GM23248 (cell line): Measurements from ENCODE around the gene TMEM44.

Experiments
- EZH2 ChIP-seq: fragments of 200-600 bp; sonication (generic); IDR thresholded peaks from 2 replicates; pipeline ENCODE4 v1.6.1; 2018; ENCODE audit warnings: antibody characterized with exemption, mild to moderate bottlenecking; ENCODE audit not compliant: insufficient read depth, poor library complexity, severe bottlenecking
- EZH2phosphoT487 ChIP-seq: fragments of 200-600 bp; sonication (generic); IDR thresholded peaks from 2 replicates; pipeline ENCODE4 v1.6.1; 2018; ENCODE audit warnings: antibody characterized with exemption, moderate library complexity, mild to moderate bottlenecking, low read depth; ENCODE audit not compliant: insufficient read depth

- TF ChIP-seq EZH2 (no peak), EZH2phosphoT487 (no peak)
These were observed 3.8 kb upstream of the TMEM44 start for GRCh38 chr3:194637066-194637465.
